ENCODE data around the gene IL23A.
"Not testable (repeated sequence)": the region's sequence is repeated elsewhere in the genome, so short reads cannot be mapped to it uniquely, and the experiment has no call there.

The IL23A gene

DNA sequence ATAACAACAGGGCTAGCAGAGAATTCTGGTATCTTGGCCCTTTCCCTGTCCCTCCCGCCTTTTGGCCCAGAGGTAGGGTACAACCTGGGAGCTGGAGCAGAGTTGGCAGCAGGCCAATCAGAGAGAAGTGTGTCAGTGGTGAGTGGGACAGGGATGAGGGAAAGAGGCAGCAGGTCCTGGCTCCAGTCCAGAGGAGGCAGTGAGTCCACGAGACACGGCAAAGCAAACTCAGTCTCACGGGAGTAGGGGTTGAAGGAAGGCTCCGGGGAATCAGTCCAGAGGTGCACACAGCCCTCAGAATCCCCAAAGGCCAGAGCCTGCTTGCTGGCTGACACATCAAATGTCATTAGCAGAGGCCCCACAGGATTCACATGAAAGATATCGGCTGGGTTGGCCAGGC is 12.2 kb upstream of the IL23A start:
- DNase-seq (ENCODE audit: low spot score): no peak

DNA sequence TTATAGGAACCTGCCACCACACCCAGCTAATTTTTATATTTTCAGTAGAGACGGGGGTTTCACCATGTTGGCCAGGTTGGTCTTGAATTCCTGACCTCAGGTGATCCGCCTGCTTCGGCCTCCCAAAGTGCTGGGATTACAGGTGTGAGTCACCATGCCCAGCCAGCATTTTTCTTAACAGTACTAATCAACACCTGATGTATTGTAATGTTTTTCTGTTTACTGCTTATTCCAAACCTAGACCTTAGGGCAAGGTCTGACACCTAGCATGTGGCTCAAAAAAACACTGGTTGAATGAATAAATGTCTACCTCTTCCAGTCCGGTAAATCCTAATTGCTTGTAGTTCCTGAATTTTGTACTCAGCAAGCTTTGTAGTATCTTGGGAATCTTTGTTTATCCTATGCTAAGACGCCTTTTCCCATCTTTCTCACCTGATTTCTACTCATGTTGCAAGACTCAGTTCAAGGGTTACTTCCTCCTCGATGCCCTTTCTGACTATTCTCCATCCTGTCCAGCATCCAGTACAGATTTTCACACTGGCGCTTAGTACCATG is 7.7 kb upstream of the IL23A start:
- DNase-seq (ENCODE audit: low spot score): no peak

DNA sequence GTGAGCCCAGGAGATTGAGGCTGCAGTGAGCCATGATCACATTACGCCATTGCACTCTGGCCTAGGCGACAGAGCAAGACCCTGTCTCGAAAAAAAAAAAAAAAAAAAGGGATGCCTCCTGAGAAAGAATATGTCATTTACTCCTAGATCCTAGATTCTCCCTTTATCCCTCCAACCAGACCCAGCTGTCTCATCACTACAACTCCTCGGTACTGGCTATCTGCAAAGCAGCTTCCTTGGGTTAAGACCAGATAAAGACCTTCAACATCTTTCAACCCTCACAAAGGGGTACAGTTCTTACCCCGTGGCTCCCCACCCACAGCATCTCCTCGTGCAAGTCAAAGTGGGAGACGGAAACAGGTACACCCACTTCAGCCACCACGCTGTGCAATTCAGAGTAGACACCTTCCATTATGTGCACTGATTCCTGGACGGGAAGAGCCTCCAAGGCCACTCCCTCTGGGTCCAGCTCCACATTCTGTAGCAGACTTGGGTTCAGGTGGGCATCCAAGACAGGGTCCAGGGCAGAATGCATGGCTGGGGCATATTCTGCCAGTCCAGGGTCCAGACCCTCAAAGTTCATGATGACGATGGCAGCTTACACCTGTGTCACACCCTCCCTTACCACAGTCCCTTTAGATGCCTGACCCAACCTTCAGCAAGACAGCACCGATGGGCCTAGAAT is 6.0 kb upstream of the IL23A start:
- DNase-seq (ENCODE audit: low spot score): no peak

DNA sequence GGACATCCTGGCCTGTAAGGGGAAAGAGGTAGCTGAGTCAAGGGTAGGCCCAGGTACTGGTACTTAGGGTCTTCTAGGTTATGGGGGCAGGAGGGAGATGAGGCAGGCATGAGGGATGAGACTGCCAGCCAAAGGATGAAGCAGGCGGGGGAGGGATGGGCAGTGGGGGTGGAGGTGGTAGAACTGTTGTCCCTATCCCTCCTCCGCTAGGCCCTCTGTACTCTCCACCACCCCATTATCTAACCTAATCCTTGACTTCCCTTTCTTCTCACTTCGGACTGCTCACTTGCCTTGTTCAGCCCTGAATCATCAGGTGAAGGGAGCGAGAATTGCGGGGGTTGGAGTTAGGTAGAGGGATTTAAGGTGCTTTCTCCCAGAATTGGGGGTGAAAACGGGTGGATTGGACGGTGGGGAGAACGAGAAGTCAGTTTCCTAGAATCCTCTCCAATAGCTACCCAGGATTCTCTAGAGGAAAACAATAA is 5.4 kb upstream of the IL23A start:
- DNase-seq (ENCODE audit: low spot score): no peak

DNA sequence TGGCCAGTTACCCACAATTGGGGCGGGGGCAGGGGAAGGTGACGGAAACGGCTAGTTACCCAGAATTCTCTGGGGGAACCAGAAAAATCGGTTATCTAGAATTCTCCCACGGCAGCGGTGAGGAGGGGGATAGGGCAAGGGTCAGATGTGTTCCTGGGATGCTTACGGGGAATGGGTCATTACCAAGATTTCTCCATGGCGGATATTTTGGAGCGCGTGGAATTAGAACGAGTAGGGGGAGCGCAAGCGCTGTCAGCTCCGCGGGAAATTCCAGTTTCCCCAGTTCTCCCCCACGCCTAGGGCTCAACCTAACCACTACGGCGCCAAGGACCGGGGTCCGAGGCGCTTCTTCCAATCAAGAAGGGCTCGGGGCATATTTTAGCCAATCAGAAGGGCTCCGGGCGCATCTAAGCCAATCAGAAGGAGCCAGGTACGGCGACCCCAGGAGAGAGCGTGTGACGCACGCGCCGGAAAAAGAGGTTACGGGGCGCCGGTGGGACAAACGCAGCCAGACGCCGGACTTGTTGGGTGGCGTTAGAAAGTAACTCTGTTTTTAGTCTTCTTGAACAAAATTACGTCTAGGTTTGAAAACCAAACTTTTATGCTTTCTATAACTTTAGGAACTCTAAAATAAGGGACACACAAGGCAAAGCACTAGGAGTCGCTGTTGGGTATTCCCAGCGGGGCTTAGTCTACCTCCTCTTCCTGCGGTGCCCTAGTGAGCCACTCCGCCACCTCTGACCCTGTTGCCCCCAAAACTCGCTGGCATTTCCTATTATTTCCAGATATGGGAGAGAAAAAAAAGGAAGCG is 4.8 kb upstream of the IL23A start, which contains the start of gene PAN2:
Gene PAN2, minus strand, starts transcription at position 322 of the 811 bp plus-strand sequence. CDS start 906 bp downstream, outside the sequence.
- DNase-seq (ENCODE audit: low spot score): peak; percentile 97

DNA sequence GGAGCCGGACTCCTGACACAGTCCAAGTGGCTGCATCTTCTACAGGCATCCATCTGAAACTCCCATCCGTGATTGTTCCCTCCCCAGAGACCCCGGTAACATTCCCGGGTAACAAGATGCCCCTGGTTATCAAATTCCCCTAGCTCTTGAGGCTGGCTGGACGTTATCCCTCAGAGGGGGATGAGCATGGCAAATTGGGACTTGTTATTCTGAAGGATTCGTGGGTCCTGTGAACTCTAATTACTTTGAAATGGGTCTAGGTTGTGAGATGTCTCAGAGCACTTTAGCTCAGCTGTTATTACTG is 4.2 kb upstream of the IL23A start:
- no peak for DNase-seq (ENCODE audit: low spot score)

DNA sequence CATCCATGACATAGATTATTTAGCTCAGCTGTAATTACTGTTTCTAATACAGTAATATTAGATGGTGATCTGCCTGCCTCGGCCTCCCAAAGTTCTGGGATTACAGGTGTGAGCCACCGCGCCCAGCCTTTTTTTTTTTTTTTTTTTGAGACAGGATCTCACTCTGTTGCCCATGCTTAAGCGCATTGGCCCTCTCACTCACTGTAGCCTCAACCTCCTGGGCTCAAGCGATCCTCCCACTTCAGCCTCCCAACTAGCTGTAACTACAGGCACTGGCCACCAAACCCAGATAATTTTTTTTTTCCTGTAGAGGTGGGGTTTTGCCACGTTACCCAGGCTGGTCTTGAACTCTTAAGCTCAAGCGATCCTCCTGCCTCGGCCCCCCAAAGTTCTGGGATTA is 3.2 kb upstream of the IL23A start:
- DNase-seq (ENCODE audit: low spot score): not testable (repeated sequence)

DNA sequence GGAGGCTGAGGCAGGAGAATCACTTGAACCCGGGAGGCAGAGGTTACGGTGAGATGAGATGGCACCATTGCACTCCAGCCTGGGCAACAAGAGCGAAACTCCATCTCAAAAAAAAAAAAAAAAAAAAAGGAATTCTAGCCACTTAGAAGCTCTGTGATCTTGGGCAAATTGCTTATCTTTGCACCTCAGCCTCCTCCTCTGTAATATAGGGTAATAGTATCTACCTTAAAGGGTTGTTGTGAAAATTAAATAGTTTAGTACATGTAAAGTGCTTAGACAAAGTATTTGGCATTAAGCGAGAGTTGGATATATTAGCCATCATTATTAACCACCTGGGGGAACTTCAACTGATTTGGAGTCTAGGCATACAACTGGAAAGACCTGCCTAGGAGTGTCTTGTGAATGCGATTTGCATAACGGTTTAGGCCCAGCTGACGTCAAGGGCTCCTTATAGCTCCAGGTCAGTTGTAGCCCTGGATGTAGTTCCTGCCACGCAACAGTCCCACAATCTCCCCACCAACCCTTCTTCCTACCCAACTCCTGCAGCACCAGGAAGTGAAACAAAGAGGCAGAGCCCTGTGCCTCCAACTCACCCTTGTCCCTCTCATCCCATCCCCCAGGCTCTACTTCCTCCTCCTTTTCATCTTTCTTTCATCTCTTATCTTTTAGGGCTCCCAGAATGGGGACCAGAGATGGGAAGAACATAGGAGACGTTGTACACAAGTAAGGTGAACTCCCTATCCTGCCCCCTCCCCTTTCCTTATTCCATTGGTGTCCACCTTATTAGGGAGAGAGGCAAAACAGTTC is 2.1 kb upstream of the IL23A start:
- DNase-seq (ENCODE audit: low spot score): peak; percentile 60

DNA sequence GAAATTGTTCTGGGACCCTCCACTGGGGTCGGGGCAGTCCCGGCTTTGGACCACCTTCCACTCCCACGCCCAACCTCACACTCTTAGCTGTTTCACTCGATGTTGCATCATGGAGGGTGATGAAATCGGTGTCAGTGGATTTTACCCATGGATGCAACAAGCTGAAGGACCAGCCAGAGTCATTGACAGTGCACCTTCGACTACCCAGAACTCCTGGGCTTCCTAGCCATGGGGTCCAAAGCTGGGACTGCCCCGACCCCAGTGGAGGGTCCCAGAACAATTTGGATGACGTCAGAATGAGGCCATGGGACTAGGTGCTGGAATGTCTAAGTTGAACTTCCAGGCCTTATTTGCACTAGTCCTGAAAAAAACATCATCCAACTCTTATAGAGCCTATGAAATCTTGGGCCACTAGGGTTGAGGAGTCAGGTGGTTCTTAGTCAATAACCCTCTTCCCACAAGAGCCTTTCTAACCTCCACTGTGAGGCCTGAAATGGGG is 882 bp upstream of the IL23A start:
- DNase-seq (ENCODE audit: low spot score): no peak

DNA sequence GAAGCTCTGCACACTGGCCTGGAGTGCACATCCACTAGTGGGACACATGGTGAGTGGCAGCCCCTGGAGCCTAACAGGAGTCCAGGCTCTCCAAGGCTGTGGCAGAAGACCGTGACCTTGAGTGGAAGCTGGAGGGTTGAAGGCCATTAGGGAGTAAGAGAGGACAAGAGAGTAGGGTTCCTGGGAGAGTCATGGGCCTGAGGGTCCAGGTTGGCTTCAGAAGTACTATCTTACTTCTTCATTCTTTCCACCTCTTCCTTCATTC is 406 bp downstream of the IL23A start:
- no peak for DNase-seq (ENCODE audit: low spot score)

DNA sequence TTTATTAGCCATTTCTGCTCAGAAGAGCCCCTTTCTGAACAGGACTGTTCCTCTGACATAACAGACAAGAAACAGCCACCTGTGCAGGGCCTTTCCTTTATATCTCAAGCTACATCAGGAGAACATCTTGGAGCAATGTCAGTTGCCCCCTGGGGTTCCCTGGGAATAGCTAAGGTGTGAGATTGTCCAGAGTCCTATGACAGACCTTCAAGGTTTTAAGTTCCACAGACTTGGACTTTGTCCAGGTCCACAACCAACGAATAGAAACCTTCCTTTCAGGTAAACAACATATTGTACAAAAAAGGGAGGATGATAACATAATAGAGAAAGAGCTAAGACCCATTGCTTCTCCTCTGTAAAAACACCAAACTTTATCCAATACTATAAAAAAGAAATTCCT is 2.9 kb downstream of the IL23A start:
- DNase-seq (ENCODE audit: low spot score): no peak

DNA sequence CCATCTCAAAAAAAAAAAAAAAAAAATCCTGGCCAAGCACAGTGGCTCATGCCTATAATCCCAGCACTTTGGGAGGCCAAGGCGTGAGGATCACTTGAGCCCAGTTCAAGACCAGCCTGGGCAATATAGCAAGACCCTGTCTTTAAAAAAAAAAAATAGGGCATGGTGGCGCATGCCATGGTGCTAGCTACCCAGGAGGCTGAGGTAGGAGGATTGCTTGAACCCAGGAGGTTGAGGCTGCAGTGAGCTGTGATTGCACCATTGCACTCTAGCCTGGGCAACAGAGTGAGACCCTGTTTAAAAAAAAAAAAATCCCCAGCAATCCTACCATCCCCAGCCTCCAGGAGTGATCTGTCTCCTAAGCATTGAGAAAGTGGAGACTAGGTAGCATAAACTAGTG is 3.6 kb downstream of the IL23A start:
- not testable (repeated sequence) for DNase-seq (ENCODE audit: low spot score)

DNA sequence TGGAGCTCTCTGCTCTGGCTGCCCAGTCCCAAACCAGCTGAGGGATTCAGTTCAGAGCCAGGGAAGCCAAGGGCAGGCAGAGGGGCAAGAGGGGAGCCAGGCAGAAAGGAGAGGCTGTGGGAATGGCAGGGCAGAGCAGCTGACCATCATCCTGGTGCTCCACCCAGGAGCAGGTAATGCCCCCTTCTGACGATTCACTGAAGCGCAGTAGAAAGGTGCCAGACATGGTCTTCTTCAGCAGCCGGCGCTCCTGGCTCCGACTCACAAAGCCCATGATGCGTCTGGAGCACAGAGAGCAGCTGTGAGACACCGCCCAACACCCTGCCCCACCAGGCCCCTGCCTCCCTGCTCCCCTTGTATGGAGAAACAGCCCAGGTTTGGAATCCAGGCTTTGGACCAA is 8.0 kb downstream of the IL23A start:
- no peak for DNase-seq (ENCODE audit: low spot score)

DNA sequence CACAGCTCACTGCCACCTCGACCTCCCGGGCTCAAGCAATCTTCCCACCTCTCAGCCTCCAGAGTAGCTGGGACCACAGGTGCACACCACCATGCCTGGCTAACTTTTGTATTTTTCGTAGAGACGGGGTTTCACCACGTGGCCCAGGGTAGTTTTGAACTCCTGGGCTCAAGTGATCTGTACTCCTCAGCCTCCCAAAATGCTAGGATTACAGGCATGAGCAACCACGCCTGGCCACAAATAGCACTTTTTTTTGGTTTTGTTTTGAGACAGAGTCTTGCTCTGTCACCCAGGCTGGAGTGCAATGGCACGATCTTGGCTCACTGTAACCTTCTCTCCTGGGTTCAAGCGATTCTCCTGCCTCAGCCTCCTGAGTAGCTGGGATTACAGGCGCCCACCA is 8.6 kb downstream of the IL23A start:
- DNase-seq (ENCODE audit: low spot score): not testable (repeated sequence)

DNA sequence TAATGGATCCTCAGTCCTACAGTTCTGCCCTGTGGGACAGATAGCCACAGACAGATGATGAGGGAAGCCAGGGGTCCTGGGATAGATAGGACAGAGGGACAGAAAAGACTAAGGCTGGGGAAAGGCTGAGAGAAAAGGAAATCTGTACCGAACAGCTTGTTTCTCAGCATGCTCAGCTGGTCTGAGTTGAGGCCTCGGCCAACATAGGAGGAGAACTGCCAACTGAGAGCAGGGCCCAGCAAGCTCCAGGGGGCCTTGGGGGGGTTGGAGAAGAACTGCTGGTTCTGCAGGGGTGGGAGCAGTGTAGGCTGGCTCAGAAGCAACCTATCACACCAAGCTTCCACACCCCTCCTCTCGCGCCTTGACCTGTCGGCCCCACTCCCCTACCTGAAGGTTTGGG is 10.1 kb downstream of the IL23A start:
- no peak for DNase-seq (ENCODE audit: low spot score)

DNA sequence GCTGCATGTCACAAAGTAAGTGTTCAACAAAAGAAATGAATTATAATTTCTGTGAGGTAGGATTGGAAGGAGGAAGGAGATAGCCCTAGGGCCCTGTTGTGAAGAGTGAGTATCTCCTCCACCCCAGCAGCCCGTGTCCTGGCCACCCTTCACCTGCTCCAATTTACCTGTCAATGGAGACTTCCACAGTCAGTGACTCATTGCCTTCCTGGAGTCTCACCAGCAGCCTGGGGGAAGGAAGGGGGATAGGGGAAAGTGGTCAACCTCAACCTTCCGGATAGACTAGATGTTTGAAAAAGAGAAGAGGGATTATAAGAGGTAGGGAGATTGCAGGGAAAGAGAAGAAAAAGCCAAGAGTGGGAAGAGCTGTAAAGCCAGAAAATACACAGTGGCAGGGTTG is 12.0 kb downstream of the IL23A start:
- DNase-seq (ENCODE audit: low spot score): no peak

DNA sequence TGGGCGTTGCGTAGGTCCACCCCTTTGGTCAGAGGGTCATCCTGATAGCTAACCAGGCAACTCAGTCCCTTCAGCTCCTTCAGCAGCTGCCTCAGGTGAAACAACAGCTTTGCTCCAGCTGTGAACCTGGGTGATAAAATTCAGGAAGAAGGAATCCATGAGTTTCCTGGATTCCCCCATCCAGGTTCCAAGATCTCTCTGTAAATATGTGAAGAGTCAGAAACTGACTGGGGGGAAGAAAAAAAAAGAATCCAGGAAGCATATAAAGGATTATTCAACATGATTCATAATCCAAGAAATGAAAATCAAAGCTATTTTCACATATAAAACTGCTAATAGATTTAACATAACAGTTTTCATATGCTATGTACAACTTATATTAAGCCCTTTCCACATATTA is 12.6 kb downstream of the IL23A start:
- DNase-seq (ENCODE audit: low spot score): no peak

DNA sequence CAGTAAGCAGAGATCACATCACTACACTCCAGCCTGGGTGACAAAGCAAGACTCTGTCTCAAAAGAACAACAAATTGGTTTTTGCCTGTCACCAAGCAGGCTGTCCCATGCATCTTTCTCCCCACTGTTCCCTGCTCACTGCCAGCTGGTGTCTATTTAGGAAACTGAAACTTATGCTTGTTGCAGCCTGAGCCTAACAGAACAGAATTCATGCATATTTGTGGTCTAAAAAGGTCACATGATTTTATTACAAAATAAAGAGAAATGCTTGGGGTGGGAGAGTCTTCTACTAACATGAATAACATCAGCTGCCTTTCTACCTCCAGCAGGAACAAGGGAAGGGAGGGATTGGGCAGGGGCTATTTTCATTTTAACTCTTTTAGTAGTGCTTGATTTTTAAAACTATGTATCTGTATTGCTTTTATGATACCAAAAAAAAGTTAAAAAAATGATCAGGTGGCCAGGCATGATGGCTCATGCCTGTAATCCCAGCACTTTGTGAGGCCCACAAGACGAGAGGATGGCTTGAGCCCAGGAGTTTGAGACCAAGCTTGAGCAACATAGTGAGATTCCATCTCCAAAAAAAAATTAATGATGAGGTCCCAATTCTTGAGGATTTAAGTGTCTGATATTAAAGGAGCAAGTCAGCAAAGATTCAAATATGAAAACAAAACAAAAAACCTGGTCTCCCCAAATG is 20.3 kb downstream of the IL23A start:
- peak; percentile 95 for DNase-seq (ENCODE audit: low spot score)

DNA sequence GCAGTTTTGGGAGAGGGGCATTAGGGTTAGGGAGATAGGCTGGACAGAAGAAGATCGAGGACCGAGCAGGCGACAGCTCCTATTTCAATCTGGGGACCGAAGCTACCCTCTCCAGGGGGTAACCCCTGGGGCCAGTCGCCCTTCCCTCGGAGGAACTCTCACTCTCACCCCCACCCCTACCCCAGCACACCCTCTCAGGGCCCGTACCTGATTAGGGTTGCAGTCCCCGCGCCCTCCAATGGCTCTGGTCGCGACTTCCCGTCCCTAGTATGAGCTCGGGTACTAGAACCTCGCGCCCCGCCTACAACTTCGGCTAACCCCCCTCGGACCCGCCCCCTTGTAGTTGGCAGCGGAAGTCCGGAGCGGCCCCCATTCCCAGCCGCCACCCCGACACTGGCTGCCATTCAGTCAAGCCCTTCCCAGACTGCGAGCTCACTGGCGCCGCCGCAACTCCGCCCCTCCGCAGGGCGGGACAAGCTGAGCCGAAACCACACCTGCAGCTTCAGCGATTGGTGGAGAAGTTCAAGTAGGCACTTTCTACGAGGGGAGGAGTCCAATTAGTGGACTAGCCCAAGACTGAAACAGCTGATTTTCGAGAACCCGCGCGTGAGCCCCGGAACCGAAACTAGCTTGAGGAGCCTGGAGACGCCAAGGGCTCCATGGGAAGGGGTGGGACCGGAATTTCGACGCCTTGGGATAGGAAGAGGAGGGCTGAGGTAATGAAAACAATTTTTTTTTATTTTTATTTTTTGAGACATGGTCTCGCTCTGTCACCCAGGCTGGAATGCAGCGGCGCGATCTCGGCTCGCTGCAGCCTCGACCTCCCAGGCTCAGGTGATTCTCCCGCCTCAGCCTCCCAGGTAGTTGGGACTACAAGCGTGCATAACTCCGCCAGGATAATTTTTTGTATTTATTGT is 21.4 kb downstream of the IL23A start, which contains the start of gene STAT2:
Gene STAT2, minus strand, starts transcription at position 257 of the 917 bp plus-strand sequence. CDS start 3,536 bp downstream, outside the sequence.
- peak; percentile 100 for DNase-seq (ENCODE audit: low spot score)

DNA sequence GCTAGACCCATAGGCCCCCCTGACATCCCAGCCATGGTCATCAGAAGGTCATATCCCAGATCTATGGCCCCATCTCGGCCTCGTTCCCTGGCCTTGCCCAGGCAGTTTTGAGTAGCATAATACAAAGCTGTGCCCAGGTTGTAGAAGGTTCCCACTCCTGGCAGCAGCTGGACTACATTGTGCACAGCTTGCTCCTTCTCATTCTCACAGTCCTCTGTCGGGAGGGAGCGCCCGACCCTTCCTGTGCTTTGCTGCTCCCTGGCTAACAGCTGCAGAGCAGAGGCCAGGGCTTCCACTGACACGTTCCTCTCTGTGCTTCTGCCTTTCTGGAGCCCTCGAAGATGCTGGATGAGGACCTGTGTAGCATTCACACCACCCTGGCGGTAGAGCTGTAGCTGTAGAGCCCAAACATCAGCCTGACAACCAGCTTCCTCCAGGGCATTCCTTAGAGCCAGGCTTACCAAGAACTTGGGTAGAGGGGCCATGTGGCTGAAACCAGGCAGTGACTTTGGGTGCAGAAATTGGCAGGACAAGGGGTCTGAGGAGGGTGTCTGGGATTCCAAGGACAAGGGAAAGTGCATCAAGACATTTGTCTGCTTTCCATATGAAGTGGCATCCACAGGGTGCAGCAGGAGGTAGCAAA is 22.9 kb downstream of the IL23A start:
- DNase-seq (ENCODE audit: low spot score): no peak

Data from pons (tissue), 1 donor.